H1 (cell line): ENCODE data around the gene PRTN3. TPM values are rescaled to one million over a fixed set of nuclear protein-coding genes. Genes with fewer than 3 reads are reported as not detected.
"Not testable (repeated sequence)": the region's sequence is repeated elsewhere in the genome, so short reads cannot be mapped to it uniquely, and the experiment has no call there.

Source experiments
- CTCF ChIA-PET: fragments of 300-600 bp; sonication (Branson Sonifier 250); formaldehyde crosslinking; loops from one replicate; lab custom pipeline; 2021; ENCODE audit not compliant: partially characterized antibody; lab: Charles Lee
- POLR2A ChIA-PET: fragments of 300-600 bp; sonication (Branson Sonifier 250); formaldehyde crosslinking; loops from one replicate; lab custom pipeline; 2021; ENCODE audit warnings: inconsistent platforms; ENCODE audit not compliant: partially characterized antibody; lab: Charles Lee
- DNase-seq, 2 experiments: peaks; one replicate each; pipeline versions ENCODE4 v3.0.0 to v3.0.0-alpha.2; 2010 to 2022; ENCODE audit warnings: low spot score in 2 of 2, low read depth in 1 of 2, mixed read lengths in 1 of 2
- FAIRE-seq: peaks from 2 replicates; lab custom pipeline; 2011; peaks lifted over from hg19 to GRCh38; lab: Jason Lieb, UNC
- H2AFZ ChIP-seq: 2 replicates; pipeline ENCODE4 v1.8.1; 2012; ENCODE audit warnings: low read length, inconsistent platforms
- H2AK5ac ChIP-seq: 2 replicates; pipeline ENCODE4 v1.6.1; 2013; ENCODE audit warnings: low read depth, low read length
- H2BK120ac ChIP-seq: replicated peaks from 2 replicates; pipeline ENCODE3; 2013; ENCODE audit warnings: low read depth, low read length, inconsistent platforms
- H2BK12ac ChIP-seq: 2 replicates; pipeline ENCODE4 v1.6.1; 2013; ENCODE audit warnings: low read depth, low read length
- H2BK15ac ChIP-seq: 2 replicates; pipeline ENCODE4 v1.6.1; 2013; ENCODE audit warnings: low read length
- H2BK20ac ChIP-seq: 2 replicates; pipeline ENCODE4 v1.6.1; 2013; ENCODE audit warnings: low read length
- H2BK5ac ChIP-seq: 2 replicates; pipeline ENCODE4 v1.6.1; 2013; ENCODE audit warnings: low read depth, low read length
- H3K14ac ChIP-seq: 2 replicates; pipeline ENCODE4 v1.6.1; 2013; ENCODE audit warnings: inconsistent platforms; ENCODE audit not compliant: insufficient read length
- H3K18ac ChIP-seq: 2 replicates; pipeline ENCODE4 v1.6.1; 2013; ENCODE audit warnings: low read length; ENCODE audit errors: extremely low read depth
- H3K23ac ChIP-seq: 2 replicates; pipeline ENCODE4 v1.6.1; 2013; ENCODE audit warnings: inconsistent platforms; ENCODE audit not compliant: insufficient read length
- H3K23me2 ChIP-seq: 2 replicates; pipeline ENCODE4 v1.6.1; 2013; ENCODE audit warnings: low read depth, low read length
- H3K27ac ChIP-seq: 2 replicates; pipeline ENCODE4 v1.6.1; 2011; ENCODE audit warnings: low read depth, low read length, inconsistent platforms
- H3K27me3 ChIP-seq, 4 experiments: replicated peaks in 1 of 4; 1 replicate in 1 of 4; 2 replicates in 3 of 4; pipeline versions ENCODE4 v1.6.1 to v1.8.1; 2011 to 2013; ENCODE audit warnings: low read length in 3 of 4, mild to moderate bottlenecking in 3 of 4, inconsistent platforms in 2 of 4, mixed read lengths in 2 of 4, moderate library complexity in 1 of 4; ENCODE audit not compliant: control insufficient read depth in 3 of 4, insufficient read depth in 3 of 4; ENCODE audit errors: extremely low read depth in 1 of 4
- H3K36me3 ChIP-seq, 4 experiments: 2 replicates each; pipeline versions ENCODE4 v1.6.1 to v1.8.1; 2011 to 2013; ENCODE audit warnings: mild to moderate bottlenecking in 4 of 4, low read length in 3 of 4, moderate library complexity in 2 of 4, control low read depth in 1 of 4, inconsistent platforms in 1 of 4; ENCODE audit not compliant: insufficient read depth in 4 of 4, control insufficient read depth in 2 of 4
- H3K4ac ChIP-seq: replicated peaks from 2 replicates; pipeline ENCODE3; 2013; ENCODE audit warnings: low read length, low read depth, mixed read lengths, inconsistent platforms; ENCODE audit not compliant: insufficient read length
- H3K4me1 ChIP-seq, 4 experiments: replicated peaks in 1 of 4; 1 replicate in 1 of 4; 2 replicates in 3 of 4; pipeline versions ENCODE4 v1.6.1 to v1.8.1; 2011 to 2013; ENCODE audit warnings: low read length in 3 of 4, inconsistent platforms in 2 of 4, mixed read lengths in 1 of 4; ENCODE audit not compliant: insufficient read depth in 4 of 4, control insufficient read depth in 3 of 4
- H3K4me2 ChIP-seq, 2 experiments: 2 replicates each; pipeline versions ENCODE4 v1.6.1 to v1.8.1; 2011 to 2013; ENCODE audit warnings: low read depth in 2 of 2, low read length in 2 of 2, control low read depth in 1 of 2, inconsistent platforms in 1 of 2, mild to moderate bottlenecking in 1 of 2; ENCODE audit not compliant: insufficient read depth in 1 of 2
- H3K4me3 ChIP-seq, 4 experiments: fragments of 200-600, 300-600 bp in 1 of 4; sonication (generic), shearing (Covaris generic), sonication (Bioruptor Twin) in 1 of 4; 2 replicates each; pipeline versions ENCODE4 v1.5.1 to v1.8.1; 2011 to 2016; ENCODE audit warnings: low read length in 4 of 4, low read depth in 3 of 4, control low read depth in 2 of 4, inconsistent platforms in 2 of 4, mild to moderate bottlenecking in 2 of 4, mixed read lengths in 1 of 4, moderate library complexity in 1 of 4; ENCODE audit not compliant: insufficient read depth in 2 of 4; ENCODE audit errors: extremely low read depth in 1 of 4
- H3K56ac ChIP-seq: replicated peaks from 2 replicates; pipeline ENCODE3; 2013; ENCODE audit warnings: low read depth, mild to moderate bottlenecking, mixed read lengths, low read length, inconsistent platforms; ENCODE audit not compliant: insufficient read length
- H3K79me1 ChIP-seq: 2 replicates; pipeline ENCODE4 v1.6.1; 2013; ENCODE audit warnings: low read depth, low read length, control low read depth
- H3K79me2 ChIP-seq, 2 experiments: 2 replicates each; pipeline versions ENCODE4 v1.6.1 to v1.8.1; 2012 to 2013; ENCODE audit warnings: low read length in 2 of 2, mild to moderate bottlenecking in 2 of 2, inconsistent platforms in 1 of 2; ENCODE audit not compliant: insufficient read depth in 2 of 2, control insufficient read depth in 1 of 2
- H3K9ac ChIP-seq, 4 experiments: replicated peaks in 1 of 4; 1 replicate in 1 of 4; 2 replicates in 3 of 4; pipeline versions ENCODE4 v1.6.1 to v1.8.1; 2011 to 2013; ENCODE audit warnings: low read depth in 3 of 4, low read length in 3 of 4, control low read depth in 2 of 4, mild to moderate bottlenecking in 2 of 4, moderate library complexity in 2 of 4, inconsistent platforms in 1 of 4; ENCODE audit errors: extremely low read depth in 1 of 4
- H3K9me3 ChIP-seq, 2 experiments: 2 replicates each; pipeline versions ENCODE4 v1.6.1 to v1.8.1; 2012 to 2013; ENCODE audit warnings: mild to moderate bottlenecking in 2 of 2, moderate library complexity in 2 of 2, control low read depth in 1 of 2, inconsistent platforms in 1 of 2, low read depth in 1 of 2, low read length in 1 of 2, mixed read lengths in 1 of 2; ENCODE audit not compliant: insufficient read depth in 2 of 2
- H4K20me1 ChIP-seq, 2 experiments: replicated peaks in 1 of 2; 2 replicates each; pipeline versions ENCODE3 to v1.8.1; 2011 to 2013; ENCODE audit warnings: inconsistent platforms in 2 of 2, low read length in 2 of 2, mild to moderate bottlenecking in 1 of 2; ENCODE audit not compliant: insufficient read depth in 2 of 2, control insufficient read depth in 1 of 2
- H4K5ac ChIP-seq: 2 replicates; pipeline ENCODE4 v1.6.1; 2013; ENCODE audit warnings: low read length, low read depth, mixed read lengths, inconsistent platforms; ENCODE audit not compliant: insufficient read length
- H4K8ac ChIP-seq: 2 replicates; pipeline ENCODE4 v1.8.0; 2013; ENCODE audit warnings: mild to moderate bottlenecking, moderate library complexity, low read length, inconsistent platforms; ENCODE audit not compliant: insufficient read depth; ENCODE audit errors: extremely low read depth
- H4K91ac ChIP-seq: replicated peaks from 2 replicates; pipeline ENCODE3; 2013; ENCODE audit warnings: low read length, mixed read lengths, inconsistent platforms; ENCODE audit not compliant: insufficient read length
- WGBS, 2 experiments: shearing (Covaris generic) in 1 of 2; methylation state at CpG; one replicate each; pipeline versions ENCODE4 v1.1.6 to v1.1.7; 2013 to 2015; ENCODE audit warnings: low lambda C conversion rate in 2 of 2, mixed read lengths in 2 of 2, inconsistent platforms in 1 of 2, low coverage in 1 of 2, missing lambda C conversion rate in 1 of 2; ENCODE audit not compliant: insufficient replicate concordance in 2 of 2, insufficient coverage in 1 of 2, insufficient read length in 1 of 2; ENCODE audit errors: extremely low coverage in 1 of 2, missing lambda C conversion rate in 1 of 2; 5-methylcytosine and 5-hydroxymethylcytosine counted together
- polyA plus RNA-seq, 7 experiments: library from polyadenylated mRNA; depleted of rRNA in 3 of 7; stranded (reverse) in 5 of 7; unstranded in 2 of 7; fragments of >200 nt in 5 of 7; fragments of 200-250 nt in 2 of 7; gene quantifications; 1 replicate in 5 of 7; 2 replicates in 1 of 7; 4 replicates in 1 of 7; pipeline versions ENCODE4 v1.2.1 to v1.2.3, GENCODE V29; 2011 to 2013; ENCODE audit warnings: missing spikeins in 2 of 7, mixed read lengths in 2 of 7
- total RNA-seq: library from RNA; stranded (reverse); fragmentation: NEBNext Ultra II Directional; extraction: Animal tissue kit (Norgen Biotek cat#: 25700); gene quantifications from 2 replicates; pipeline ENCODE4 v1.2.1, GENCODE V29; 2021

The PRTN3 gene
- total and polyA plus RNA-seq, 2 of the 8 experiments (the other 6 are each of a cell fraction or from before 2014, with no cell fraction given): 0.39 to 2.1 TPM

GRCh38 chr19:820212-820611, 20.6 kb upstream of the PRTN3 start:
- Histone ChIP-seq H3K23me2 (peaks cover 15% of the 10 kb centered on the region; the same call in 1 of the 2 replicates), H3K79me2 (peaks cover 0 to 13% of the 10 kb centered on the region in 2 experiments; a peak in 1 of 4 replicates), H3K4me2 (peak overlapping the region in 1 of 2 experiments; percentile 29; a peak in 1 of 4 replicates), H4K20me1 (peaks cover 0 to 11% of the 10 kb centered on the region in 2 experiments), H3K4me3 (0 out of 8 replicates have a peak overlapping the region, but pooled peaks of 1 of the 4 experiments have one; percentile 95)
- not testable (repeated sequence) for H3K56ac ChIP-seq, H3K4ac ChIP-seq, H2AFZ ChIP-seq, H2BK12ac ChIP-seq, H3K27me3 ChIP-seq, H3K9ac ChIP-seq, H2AK5ac ChIP-seq, H3K27ac ChIP-seq, H3K9me3 ChIP-seq, H4K91ac ChIP-seq, H3K4me1 ChIP-seq, H3K14ac ChIP-seq, DNase-seq, FAIRE-seq, H2BK120ac ChIP-seq, H4K8ac ChIP-seq, H2BK5ac ChIP-seq, H3K79me1 ChIP-seq, H4K5ac ChIP-seq, H2BK20ac ChIP-seq, H3K36me3 ChIP-seq, H2BK15ac ChIP-seq, H3K18ac ChIP-seq, H3K23ac ChIP-seq
- WGBS, 2 experiments: 87% methylated on average over 5 of the region's 5 CpGs; no CpG with 5 or more reads in 1 of the 2 experiments
- ChIA-PET CTCF (interaction anchor here (0.6 kb wide), 1 partner anchor 36 kb away, joined by 6 read pairs; no protein-coding TSS in a partner anchor), POLR2A (interaction anchor here (1.3 to 12.0 kb wide), 4 partner anchors 8 to 29 kb away, joined by 3 to 277 read pairs (median 4); partner anchors contain the start of gene PTBP1)
